ENCODE measurements around the gene PSORS1C1.
A peak's percentile ranks its signal among the peaks of the same experiment; 100 is the strongest.
"Not testable (repeated sequence)": the region's sequence is repeated elsewhere in the genome, so short reads cannot be mapped to it uniquely, and the experiment has no call there.

The PSORS1C1 gene

GRCh38 chr6:31114541-31114878, at the start of gene PSORS1C1:
TSS of gene PSORS1C1 (plus strand) at chr6:31114800. CDS start at chr6:31129633, 14,833 bp downstream.
- DNase-seq, result no peak

- DNase-seq, result no peak
Observed at GRCh38 chr6:31065556-31065955, 49.0 kb upstream of the PSORS1C1 start.

- DNase-seq, result not testable (repeated sequence)
Observed at GRCh38 chr6:31067028-31067427, 47.6 kb upstream of the PSORS1C1 start.

GRCh38 chr6:31067891-31068668, 46.5 kb upstream of the PSORS1C1 start:
- DNase-seq, result not testable (repeated sequence)

- DNase-seq, result peak; percentile 77 to 82
Observed at GRCh38 chr6:31068669-31069340, 45.8 kb upstream of the PSORS1C1 start.

GRCh38 chr6:31070711-31071197, 43.8 kb upstream of the PSORS1C1 start:
- DNase-seq, result peak; percentile 19 to 36

- no peak for DNase-seq
Observed at GRCh38 chr6:31074401-31074800, 40.2 kb upstream of the PSORS1C1 start.

- DNase-seq, result no peak
Observed at GRCh38 chr6:31075528-31075927, 39.1 kb upstream of the PSORS1C1 start.

- DNase-seq, result no peak
Observed at GRCh38 chr6:31076611-31077010, 38.0 kb upstream of the PSORS1C1 start.

GRCh38 chr6:31079656-31080261, 34.8 kb upstream of the PSORS1C1 start:
- peak; percentile 62 to 88 for DNase-seq

GRCh38 chr6:31081872-31082271, 32.7 kb upstream of the PSORS1C1 start:
- DNase-seq, result no peak

- DNase-seq, result peak; percentile 48 to 57
Observed at GRCh38 chr6:31083742-31084354, 30.8 kb upstream of the PSORS1C1 start.

- DNase-seq, result no peak
Observed at GRCh38 chr6:31086788-31087440, 27.7 kb upstream of the PSORS1C1 start.

- DNase-seq, result peak; percentile 84 to 85
Observed at GRCh38 chr6:31087494-31088089, 27.0 kb upstream of the PSORS1C1 start.

GRCh38 chr6:31090275-31090972, 24.2 kb upstream of the PSORS1C1 start:
- no peak for DNase-seq

GRCh38 chr6:31090973-31091364, 23.6 kb upstream of the PSORS1C1 start:
- no peak for DNase-seq

GRCh38 chr6:31091680-31092079, 22.9 kb upstream of the PSORS1C1 start:
- no peak for DNase-seq

- no peak for DNase-seq
Observed at GRCh38 chr6:31092238-31092637, 22.4 kb upstream of the PSORS1C1 start.

- no peak for DNase-seq
Observed at GRCh38 chr6:31092769-31093505, 21.7 kb upstream of the PSORS1C1 start.

- DNase-seq, result no peak
Observed at GRCh38 chr6:31094389-31094881, 20.2 kb upstream of the PSORS1C1 start.

GRCh38 chr6:31096215-31096614, 18.4 kb upstream of the PSORS1C1 start:
- DNase-seq, result no peak
